ENCODE data around the gene USP46.

Gene USP46

GRCh38 chr4:52545099-52546069, 113.7 kb downstream of the USP46 start:
- peak; percentile 61 for DNase-seq (ENCODE audit: low read depth)
- TF ChIP-seq CTCF (IDR thresholded peaks at IDR 0.05; ENCODE audit: insufficient read depth, low read depth, low read length, missing control alignments): peak; percentile 96
- no peak overlapping the region for H3K4me3 ChIP-seq (ENCODE audit: low read depth, low read length)

Measured in GM12865 (cell line).